GM12891 (cell line): ENCODE data around the gene PJA1.

ENCODE experiments used
- PAX5 ChIP-seq: IDR thresholded peaks from 2 replicates; pipeline ENCODE4 v1.6.1; 2011; ENCODE audit warnings: low read length, moderate library complexity, mild to moderate bottlenecking; ENCODE audit not compliant: insufficient read depth, severe bottlenecking
- POLR2A ChIP-seq: IDR thresholded peaks from 2 replicates; pipeline ENCODE4 v1.6.1; 2011; ENCODE audit warnings: low read depth, low read length, control low read depth
- POLR2AphosphoS5 ChIP-seq: IDR thresholded peaks from 2 replicates; pipeline ENCODE4 v1.6.1; 2011; ENCODE audit warnings: low read depth, low read length, control low read depth
- POU2F2 ChIP-seq: IDR thresholded peaks from 2 replicates; pipeline ENCODE4 v1.6.1; 2011; ENCODE audit warnings: low read depth, mild to moderate bottlenecking, control low read depth, low read length, moderate library complexity
- SPI1 ChIP-seq: IDR thresholded peaks from 2 replicates; pipeline ENCODE4 v1.6.1; 2011; ENCODE audit warnings: low read depth, low read length, control low read depth
- TAF1 ChIP-seq: IDR thresholded peaks from 2 replicates; pipeline ENCODE4 v1.6.1; 2011; ENCODE audit warnings: low read depth, low read length, control low read depth

- no peak for TF ChIP-seq POLR2AphosphoS5
- TF ChIP-seq POLR2A, result no peak
- TF ChIP-seq POU2F2, result no peak
- no peak for TF ChIP-seq TAF1
- TF ChIP-seq PAX5, result no peak
- no peak for TF ChIP-seq SPI1
Observed at GRCh38 chrX:69195810-69196209, 30.6 kb upstream of the PJA1 start.
